Measurements from ENCODE around the gene B3GNT3. TPM values are rescaled to one million over a fixed set of nuclear protein-coding genes. Genes with fewer than 3 reads are reported as not detected.

B3GNT3 gene
- total and polyA plus RNA-seq, 2 of the 13 experiments (the other 11 are each of a cell fraction or from before 2014, with no cell fraction given), result 0.86 to 4.0 TPM

- Histone ChIP-seq H3K9me3 (ENCODE audit: low read length) (no peaks in the 10 kb centered on the region), H3K4me2 (ENCODE audit: low read depth, low read length) (no peak overlapping the region), H3K36me3 (replicated peaks in 1 of 2; ENCODE audit: control insufficient read depth in 1 of 2, insufficient read depth in 2 of 2, low read length in 2 of 2) (no peaks in the 10 kb centered on the region), H3K79me2 (ENCODE audit: insufficient read depth, low read length) (no peaks in the 10 kb centered on the region), H3K9ac (ENCODE audit: insufficient read depth, low read depth, low read length) (no peak overlapping the region), H3K4me1 (ENCODE audit: insufficient read depth, low read length) (peaks cover 53% of the 10 kb centered on the region), H3K27ac (ENCODE audit: extremely low read length, insufficient read depth, low read length) (no peak overlapping the region), H2AFZ (ENCODE audit: low read length) (no peak overlapping the region), H4K20me1 (ENCODE audit: insufficient read depth, low read length) (no peaks in the 10 kb centered on the region), H3K27me3 (ENCODE audit: control insufficient read depth in 1 of 2, insufficient read depth in 2 of 2, low read length in 2 of 2) (no peaks in the 10 kb centered on the region), H3K4me3 (replicated peaks in 1 of 3; ENCODE audit: insufficient read depth in 1 of 3, low read depth in 2 of 3, low read length in 3 of 3) (no peak overlapping the region)
- in situ Hi-C loops (cut with HindIII; ENCODE audit: extremely low pct_ligation_motif_present, low pct_unique_long_range_greater_than_20kb), result no loop called here
- no peak for DNase-seq (ENCODE audit: low spot score)
- intact Hi-C loops (cut with micrococcal nuclease; ENCODE audit: unreplicated experiment), result no loop called here
- ChIA-PET POLR2A (interaction anchor here (1.0 to 1.1 kb wide), 2 partner anchors 12 to 105 kb away, joined by 3 read pairs; no protein-coding TSS in a partner anchor), CTCF (ENCODE audit: low intra/inter-chr PET ratio, low total read pairs) (no interaction called here)
- 0 out of 3 replicates have a peak, but pooled peaks have one; percentile 21 for ATAC-seq
- TF ChIP-seq ZNF687 (CRISPR knock-in tag; IDR thresholded peaks at IDR 0.05) (peak; percentile 30; the same call in 1 of the 2 replicates), TP53 (CRISPR knock-in tag; conservative IDR thresholded peaks at IDR 0.05) (no peak)
- 55% methylated on average over 4 of the region's 9 CpGs for WGBS (ENCODE audit: low lambda C conversion rate)
- FAIRE-seq, result no peak
- BruUV-seq (replicated peaks), result no TSS peak
Measured at GRCh38 chr19:17753976-17754375, 41.0 kb upstream of the B3GNT3 start.

GRCh38 chr19:17754634-17755442 lies 40.1 kb upstream of the B3GNT3 start:
- DNase-seq (ENCODE audit: low spot score), result no peak
- Histone ChIP-seq H3K9ac (ENCODE audit: insufficient read depth, low read depth, low read length) (no peak overlapping the region), H3K27ac (ENCODE audit: extremely low read length, insufficient read depth, low read length) (no peak overlapping the region), H3K4me2 (ENCODE audit: low read depth, low read length) (no peak overlapping the region), H4K20me1 (ENCODE audit: insufficient read depth, low read length) (no peaks in the 10 kb centered on the region), H3K79me2 (ENCODE audit: insufficient read depth, low read length) (no peaks in the 10 kb centered on the region), H3K36me3 (replicated peaks in 1 of 2; ENCODE audit: control insufficient read depth in 1 of 2, insufficient read depth in 2 of 2, low read length in 2 of 2) (no peaks in the 10 kb centered on the region), H2AFZ (ENCODE audit: low read length) (no peak overlapping the region), H3K27me3 (ENCODE audit: control insufficient read depth in 1 of 2, insufficient read depth in 2 of 2, low read length in 2 of 2) (no peaks in the 10 kb centered on the region), H3K4me3 (replicated peaks in 1 of 3; ENCODE audit: insufficient read depth in 1 of 3, low read depth in 2 of 3, low read length in 3 of 3) (no peak overlapping the region), H3K4me1 (ENCODE audit: insufficient read depth, low read length) (peaks cover 45% of the 10 kb centered on the region), H3K9me3 (ENCODE audit: low read length) (no peaks in the 10 kb centered on the region)
- no peak for ATAC-seq
- in situ Hi-C loops (cut with HindIII; ENCODE audit: extremely low pct_ligation_motif_present, low pct_unique_long_range_greater_than_20kb), result no loop called here
- ChIA-PET POLR2A (no interaction called here), CTCF (ENCODE audit: low intra/inter-chr PET ratio, low total read pairs) (no interaction called here)
- no peak for FAIRE-seq
- BruUV-seq (replicated peaks), result no TSS peak
- intact Hi-C loops (cut with micrococcal nuclease; ENCODE audit: unreplicated experiment), result no loop called here
- 86% methylated on average over 5 of the region's 5 CpGs for WGBS (ENCODE audit: low lambda C conversion rate)
- TF ChIP-seq ZMYM3 (CRISPR knock-in tag; IDR thresholded peaks at IDR 0.05) (peak; percentile 68), ETS1 (CRISPR knock-in tag; IDR thresholded peaks at IDR 0.05) (no peak), ZNF281 (CRISPR knock-in tag; IDR thresholded peaks at IDR 0.05; ENCODE audit: borderline replicate concordance) (0 out of 2 replicates have a peak, but pooled peaks have one; percentile 26), ZNF792 (CRISPR knock-in tag; IDR thresholded peaks at IDR 0.05) (no peak), MYNN (CRISPR knock-in tag; IDR thresholded peaks at IDR 0.05; ENCODE audit: low read depth) (peak; percentile 92; the same call in 1 of the 2 replicates), ZNF629 (CRISPR knock-in tag; conservative IDR thresholded peaks at IDR 0.05) (peak; percentile 95)

All from HepG2 (cell line).